BLaER1 (cell line): ENCODE data around the gene ELMO1.

ENCODE experiments used
- H3K27ac ChIP-seq: shearing (Covaris generic); formaldehyde crosslinking; 2 replicates; pipeline ENCODE4 v1.8.1; 2022
- H3K27me3 ChIP-seq: shearing (Covaris generic); formaldehyde crosslinking; 2 replicates; pipeline ENCODE4 v1.8.1; 2022
- H3K36me3 ChIP-seq: shearing (Covaris generic); formaldehyde crosslinking; 2 replicates; pipeline ENCODE4 v1.8.1; 2022
- H3K4me1 ChIP-seq: shearing (Covaris generic); formaldehyde crosslinking; 2 replicates; pipeline ENCODE4 v1.8.1; 2022
- H3K4me2 ChIP-seq: shearing (Covaris generic); formaldehyde crosslinking; 2 replicates; pipeline ENCODE4 v1.8.1; 2022
- H3K4me3 ChIP-seq: shearing (Covaris generic); formaldehyde crosslinking; 2 replicates; pipeline ENCODE4 v1.8.1; 2022
- H3K9ac ChIP-seq: shearing (Covaris generic); formaldehyde crosslinking; 2 replicates; pipeline ENCODE4 v1.8.1; 2022
- H3K9me3 ChIP-seq: shearing (Covaris generic); formaldehyde crosslinking; 2 replicates; pipeline ENCODE4 v1.8.1; 2022
- H4K20me1 ChIP-seq: shearing (Covaris generic); formaldehyde crosslinking; 2 replicates; pipeline ENCODE4 v1.8.1; 2022
- Cebpa-rat ChIP-seq: shearing (Covaris generic); IDR thresholded peaks from 2 replicates; pipeline ENCODE4 v1.8.1; 2022

ELMO1 gene

GRCh38 chr7:37414352-37414983 lies 34.2 kb downstream of the ELMO1 start:
- no peak overlapping the region for H3K4me2 ChIP-seq
- TF ChIP-seq Cebpa-rat: no peak
- no peaks in the 10 kb centered on the region for H3K36me3 ChIP-seq
- no peaks in the 10 kb centered on the region for H3K9me3 ChIP-seq
- peaks cover 6% of the 10 kb centered on the region; the same call in 1 of the 2 replicates for H3K4me1 ChIP-seq
- no peak overlapping the region for H3K27ac ChIP-seq
- H3K4me3 ChIP-seq: no peak overlapping the region
- no peaks in the 10 kb centered on the region; the same call in 1 of the 2 replicates for H4K20me1 ChIP-seq
- no peak overlapping the region for H3K9ac ChIP-seq
- no peaks in the 10 kb centered on the region for H3K27me3 ChIP-seq

DNA sequence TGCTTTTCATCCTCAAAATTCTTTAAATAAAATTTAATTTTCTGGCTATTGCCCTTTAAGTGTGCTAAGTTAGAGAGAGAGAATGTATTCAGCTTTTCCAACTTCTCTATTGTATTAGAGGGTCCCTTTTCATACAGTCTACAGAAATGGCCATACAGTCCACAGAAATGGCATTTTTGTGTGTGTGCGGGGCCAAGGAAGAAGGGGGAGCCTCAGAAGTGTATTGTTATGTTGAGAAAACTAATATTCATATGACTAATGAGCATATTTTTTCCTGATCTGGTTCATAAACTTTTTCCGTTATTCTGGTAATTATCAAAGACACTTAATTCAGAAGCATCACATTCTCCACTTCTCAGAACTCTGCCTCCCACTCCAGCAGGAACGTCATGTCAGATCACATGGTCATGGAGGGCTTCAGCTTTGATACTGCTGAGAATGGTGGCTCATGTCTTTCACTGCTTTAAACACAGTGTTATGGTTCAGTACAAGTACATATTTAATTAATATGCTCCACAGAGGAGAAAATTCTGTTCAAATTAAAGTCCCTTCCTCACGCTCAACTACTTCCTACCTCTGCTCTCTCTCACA lies 37.1 kb downstream of the ELMO1 start:
- Histone ChIP-seq H3K4me1 (peaks cover 6% of the 10 kb centered on the region; the same call in 1 of the 2 replicates), H3K36me3 (no peaks in the 10 kb centered on the region), H3K4me2 (no peak overlapping the region), H3K27me3 (no peaks in the 10 kb centered on the region), H3K9ac (no peak overlapping the region), H3K9me3 (no peaks in the 10 kb centered on the region), H3K4me3 (no peak overlapping the region), H4K20me1 (no peaks in the 10 kb centered on the region), H3K27ac (no peak overlapping the region)
- TF ChIP-seq Cebpa-rat: no peak

DNA sequence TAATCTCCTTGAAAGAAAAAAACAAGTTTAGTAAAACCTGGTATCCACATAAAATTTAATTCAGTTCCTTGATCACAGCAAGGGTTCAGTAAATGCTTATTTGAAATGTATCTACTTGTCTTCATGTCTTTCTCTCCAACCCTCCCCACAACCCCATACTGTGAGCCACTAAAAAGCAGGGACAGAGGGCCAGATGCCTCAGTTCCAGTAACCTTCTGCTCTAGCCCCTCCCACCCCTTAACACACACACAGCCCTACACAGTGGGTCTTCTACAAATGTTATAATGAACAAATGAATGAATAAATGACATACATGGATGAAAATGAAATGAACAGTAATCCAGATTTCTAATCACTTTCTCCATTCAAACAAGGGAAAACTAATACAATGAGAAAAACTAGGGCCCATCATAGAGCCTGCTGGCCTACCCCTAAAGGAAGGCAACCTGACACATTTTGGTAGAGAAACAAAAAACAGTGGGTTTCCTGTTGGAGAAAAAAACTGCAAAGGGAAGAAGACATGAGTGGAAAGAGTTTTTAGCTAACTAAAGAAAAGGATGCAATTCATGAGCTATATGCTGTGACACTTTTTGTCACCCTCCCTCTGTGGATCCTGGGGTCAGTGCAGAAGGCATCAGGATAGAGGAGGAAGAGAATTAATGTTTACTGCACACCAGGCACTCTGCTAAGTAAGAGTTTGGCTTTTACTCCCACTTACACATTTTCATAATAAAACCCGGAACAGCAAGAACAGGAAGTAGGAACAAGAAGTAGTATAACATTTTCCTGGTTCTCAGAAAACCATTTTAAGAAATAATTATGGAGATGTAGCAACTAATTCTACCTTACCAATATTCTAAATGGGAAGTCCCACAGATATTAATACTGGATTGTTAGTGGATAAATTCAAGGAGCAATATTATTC lies 38.1 kb downstream of the ELMO1 start:
- H3K4me1 ChIP-seq: peaks cover 6% of the 10 kb centered on the region; the same call in 1 of the 2 replicates
- no peak overlapping the region for H3K9ac ChIP-seq
- no peak overlapping the region for H3K27ac ChIP-seq
- no peaks in the 10 kb centered on the region for H3K9me3 ChIP-seq
- no peaks in the 10 kb centered on the region for H3K27me3 ChIP-seq
- no peaks in the 10 kb centered on the region for H4K20me1 ChIP-seq
- H3K4me3 ChIP-seq: no peak overlapping the region
- H3K36me3 ChIP-seq: no peaks in the 10 kb centered on the region
- H3K4me2 ChIP-seq: no peak overlapping the region
- no peak for TF ChIP-seq Cebpa-rat

GRCh38 chr7:37409461-37409860 lies 39.2 kb downstream of the ELMO1 start:
- H3K4me2 ChIP-seq: no peak overlapping the region
- no peak overlapping the region for H3K9ac ChIP-seq
- no peaks in the 10 kb centered on the region for H3K9me3 ChIP-seq
- H3K4me3 ChIP-seq: no peak overlapping the region
- no peaks in the 10 kb centered on the region for H4K20me1 ChIP-seq
- H3K27ac ChIP-seq: no peak overlapping the region
- H3K36me3 ChIP-seq: no peaks in the 10 kb centered on the region
- H3K27me3 ChIP-seq: no peaks in the 10 kb centered on the region
- TF ChIP-seq Cebpa-rat: no peak
- H3K4me1 ChIP-seq: peaks cover 6% of the 10 kb centered on the region; the same call in 1 of the 2 replicates

GRCh38 chr7:37408291-37409228 lies 40.1 kb downstream of the ELMO1 start:
- TF ChIP-seq Cebpa-rat: no peak
- Histone ChIP-seq H3K36me3 (no peaks in the 10 kb centered on the region), H3K4me3 (no peak overlapping the region), H4K20me1 (no peaks in the 10 kb centered on the region), H3K27me3 (no peaks in the 10 kb centered on the region), H3K9ac (no peak overlapping the region), H3K9me3 (no peaks in the 10 kb centered on the region), H3K27ac (no peak overlapping the region), H3K4me1 (peaks cover 6% of the 10 kb centered on the region; the same call in 1 of the 2 replicates), H3K4me2 (no peak overlapping the region)

DNA sequence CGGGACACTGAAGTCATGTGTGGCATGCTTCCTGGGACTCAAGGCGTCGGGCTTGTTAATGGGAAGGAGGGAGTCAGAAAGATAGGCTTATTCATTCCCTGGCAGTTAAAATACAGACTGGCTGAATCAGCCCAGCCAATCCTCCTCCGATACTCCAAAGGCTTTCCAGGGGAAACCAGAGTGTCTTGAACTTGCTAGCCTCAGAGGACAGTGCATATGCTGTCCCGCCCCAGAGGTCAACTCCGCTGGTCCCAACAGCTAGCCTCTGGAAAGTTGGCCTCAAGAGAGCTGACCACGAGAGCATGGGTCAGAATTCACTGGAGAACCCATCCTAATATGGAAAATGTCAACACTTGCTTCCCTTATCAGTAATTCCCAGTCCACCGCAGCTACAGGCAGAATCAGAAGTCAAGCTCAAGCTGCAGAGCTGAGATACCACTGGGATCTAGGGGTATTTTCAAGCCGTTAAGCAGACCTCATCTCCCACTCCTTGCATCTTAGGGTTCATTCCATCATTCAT lies 43.0 kb downstream of the ELMO1 start:
- Histone ChIP-seq H3K9me3 (peaks cover 14% of the 10 kb centered on the region), H3K4me3 (no peak overlapping the region), H3K4me1 (peaks cover 1% of the 10 kb centered on the region; the same call in 1 of the 2 replicates), H3K9ac (no peak overlapping the region), H3K4me2 (no peak overlapping the region), H3K27ac (no peak overlapping the region), H3K27me3 (no peaks in the 10 kb centered on the region), H4K20me1 (no peaks in the 10 kb centered on the region), H3K36me3 (no peaks in the 10 kb centered on the region)
- no peak for TF ChIP-seq Cebpa-rat

- H3K9me3 ChIP-seq: peaks cover 14% of the 10 kb centered on the region
- no peaks in the 10 kb centered on the region for H4K20me1 ChIP-seq
- no peaks in the 10 kb centered on the region for H3K36me3 ChIP-seq
- H3K4me2 ChIP-seq: no peak overlapping the region
- H3K27me3 ChIP-seq: no peaks in the 10 kb centered on the region
- H3K4me3 ChIP-seq: no peak overlapping the region
- no peak overlapping the region for H3K27ac ChIP-seq
- H3K4me1 ChIP-seq: no peaks in the 10 kb centered on the region
- H3K9ac ChIP-seq: no peak overlapping the region
- no peak for TF ChIP-seq Cebpa-rat
These were observed 43.5 kb downstream of the ELMO1 start for GRCh38 chr7:37405128-37405527.

GRCh38 chr7:37399876-37400421 lies 48.7 kb downstream of the ELMO1 start:
- H3K27ac ChIP-seq: no peak overlapping the region
- no peaks in the 10 kb centered on the region; the same call in 1 of the 2 replicates for H4K20me1 ChIP-seq
- H3K4me3 ChIP-seq: no peak overlapping the region
- H3K36me3 ChIP-seq: no peaks in the 10 kb centered on the region
- H3K9ac ChIP-seq: no peak overlapping the region
- H3K9me3 ChIP-seq: peaks cover 14% of the 10 kb centered on the region
- no peak for TF ChIP-seq Cebpa-rat
- no peaks in the 10 kb centered on the region for H3K4me1 ChIP-seq
- no peak overlapping the region for H3K4me2 ChIP-seq
- H3K27me3 ChIP-seq: no peaks in the 10 kb centered on the region

DNA sequence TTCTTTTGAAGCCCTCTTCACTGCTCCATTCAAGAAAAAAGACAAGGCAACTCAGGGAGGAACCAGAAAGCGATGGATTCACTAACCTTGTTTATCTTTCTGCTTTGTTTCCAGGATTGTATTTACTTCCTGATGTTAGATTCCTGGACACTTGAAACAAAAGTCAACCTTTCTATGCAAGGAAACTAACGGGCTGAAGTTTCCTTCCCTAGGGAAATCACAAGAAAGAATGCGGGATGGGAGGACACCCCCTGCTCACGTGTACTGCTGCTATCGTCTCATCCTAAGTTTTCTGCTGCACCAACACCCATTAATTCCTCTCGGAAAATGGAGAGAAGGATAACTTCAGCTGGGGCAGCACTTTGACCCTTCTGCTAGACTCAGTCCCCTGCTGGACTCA lies 50.3 kb downstream of the ELMO1 start:
- Histone ChIP-seq H3K4me3 (no peak overlapping the region), H4K20me1 (no peaks in the 10 kb centered on the region; the same call in 1 of the 2 replicates), H3K9me3 (peaks cover 14% of the 10 kb centered on the region), H3K4me2 (no peak overlapping the region), H3K9ac (no peak overlapping the region), H3K27ac (no peak overlapping the region), H3K27me3 (no peaks in the 10 kb centered on the region), H3K36me3 (no peaks in the 10 kb centered on the region), H3K4me1 (no peaks in the 10 kb centered on the region)
- TF ChIP-seq Cebpa-rat: no peak
